Endothelial cell of hepatic sinusoid (primary cell): ENCODE results near the gene LENG9.
"Not testable (repeated sequence)": the region's sequence is repeated elsewhere in the genome, so short reads cannot be mapped to it uniquely, and the experiment has no call there.

Source experiments
- in situ Hi-C: cut with HindIII; loops from 2 replicates; pipeline ENCODE4 v1.10.0; 2017; ENCODE audit warnings: low sequenced_read_pairs

The LENG9 gene

DNA sequence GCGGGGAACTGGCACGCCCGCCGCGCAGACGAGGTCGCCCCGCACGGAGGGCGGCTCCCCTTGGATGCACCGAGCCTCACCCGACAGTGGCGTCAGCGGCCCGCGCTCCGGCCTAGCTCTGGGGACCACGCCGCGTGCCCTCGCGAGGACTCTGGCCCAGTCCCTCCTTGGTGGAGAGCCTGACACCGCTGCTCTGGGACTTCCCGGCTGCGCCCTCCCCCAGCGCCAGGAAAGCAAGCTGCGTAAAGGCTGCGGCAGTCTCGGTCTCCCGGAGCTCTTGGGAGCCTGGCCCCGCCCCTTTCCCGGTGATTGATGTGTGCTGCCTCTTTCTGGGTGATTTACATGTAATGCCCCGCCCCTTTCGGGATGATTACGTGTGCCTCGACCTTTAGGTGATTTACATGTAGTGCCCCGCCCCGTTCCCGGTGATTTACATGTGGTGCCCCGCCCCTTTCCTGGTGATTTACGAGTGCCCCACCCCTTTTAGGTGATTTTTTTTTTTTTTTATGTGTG lies at the start of gene LENG9:
Gene LENG9 (minus strand): TSS at position 248 of the 513 bp plus-strand sequence. CDS start 252 bp downstream, outside the sequence.
- in situ Hi-C loops: no loop called here

GRCh38 chr19:54509200-54509940 lies 45.8 kb upstream of the LENG9 start:
- in situ Hi-C loops: not testable (repeated sequence)

- in situ Hi-C loops: not testable (repeated sequence)
Observed at GRCh38 chr19:54508487-54508886, 44.9 kb upstream of the LENG9 start.

- in situ Hi-C loops: no loop called here
Observed at GRCh38 chr19:54507824-54508223, 44.2 kb upstream of the LENG9 start.

DNA sequence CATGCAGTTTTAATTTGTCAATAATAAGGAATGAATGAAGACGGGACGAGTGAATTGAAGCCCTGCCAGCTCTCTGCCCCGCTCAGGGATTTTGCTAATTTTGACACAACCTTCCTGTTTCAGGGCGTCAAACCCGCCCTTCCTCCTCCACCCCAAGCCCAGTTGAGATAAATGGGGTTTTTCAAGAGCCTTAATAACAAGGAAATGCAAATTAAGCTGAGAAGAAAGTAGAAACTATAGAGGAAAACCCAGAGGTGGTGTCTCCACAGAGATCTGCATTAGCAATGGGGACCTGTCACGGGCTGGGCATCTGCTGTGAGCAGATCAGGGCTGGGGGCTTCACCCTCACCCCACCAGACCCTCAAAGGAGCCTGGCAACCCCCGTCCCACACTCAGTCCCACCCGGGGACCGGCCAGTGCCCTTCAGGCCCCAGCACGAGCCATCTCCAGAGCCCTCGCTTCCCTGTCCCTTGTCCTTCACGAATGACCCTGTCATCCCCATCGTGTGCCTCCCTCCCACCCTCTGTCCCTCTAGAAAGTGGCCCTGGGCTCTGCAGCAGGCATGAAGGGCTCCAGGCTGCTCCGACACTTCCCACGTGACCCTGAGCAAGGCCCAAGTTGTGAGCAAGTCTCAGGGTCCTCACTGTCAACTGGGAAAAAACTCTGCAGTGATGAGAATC lies 43.6 kb upstream of the LENG9 start:
- in situ Hi-C loops: not testable (repeated sequence)

- in situ Hi-C loops: no loop called here
Observed at GRCh38 chr19:54506079-54506478, 42.5 kb upstream of the LENG9 start.

- in situ Hi-C loops: not testable (repeated sequence)
Observed at GRCh38 chr19:54505542-54505941, 42.0 kb upstream of the LENG9 start.

DNA sequence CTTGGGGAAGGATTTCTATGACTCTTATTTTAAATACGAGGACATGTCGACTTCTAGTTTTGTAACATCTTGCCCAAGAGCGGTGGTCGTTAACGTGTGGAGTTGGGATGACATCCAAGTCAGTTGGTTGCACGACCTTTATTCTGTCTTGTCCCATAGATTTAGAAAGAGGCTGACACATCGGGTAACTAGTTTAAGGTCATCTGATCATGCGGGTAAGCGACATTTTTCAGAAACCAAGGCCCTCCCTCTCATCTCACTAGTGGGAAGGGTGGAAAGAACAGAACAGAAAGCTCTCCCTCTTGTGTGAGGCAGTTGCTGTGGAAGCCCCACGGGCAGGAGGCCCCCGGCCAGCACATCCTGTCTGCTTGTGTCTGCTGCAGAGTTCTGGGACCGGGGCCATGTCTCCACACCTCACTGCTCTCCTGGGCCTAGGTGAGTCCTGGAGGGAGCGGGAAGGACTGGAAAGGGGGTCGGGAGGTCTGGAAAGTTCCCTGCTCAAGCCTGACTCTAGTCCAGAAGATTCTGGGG lies 39.0 kb upstream of the LENG9 start, which contains the start of gene LAIR2:
Gene LAIR2 (plus strand): TSS at position 314 of the 531 bp plus-strand sequence. CDS start 88 bp downstream, at position 402.
- in situ Hi-C loops: no loop called here

- in situ Hi-C loops: not testable (repeated sequence)
Observed at GRCh38 chr19:54498451-54498772, 34.8 kb upstream of the LENG9 start.

DNA sequence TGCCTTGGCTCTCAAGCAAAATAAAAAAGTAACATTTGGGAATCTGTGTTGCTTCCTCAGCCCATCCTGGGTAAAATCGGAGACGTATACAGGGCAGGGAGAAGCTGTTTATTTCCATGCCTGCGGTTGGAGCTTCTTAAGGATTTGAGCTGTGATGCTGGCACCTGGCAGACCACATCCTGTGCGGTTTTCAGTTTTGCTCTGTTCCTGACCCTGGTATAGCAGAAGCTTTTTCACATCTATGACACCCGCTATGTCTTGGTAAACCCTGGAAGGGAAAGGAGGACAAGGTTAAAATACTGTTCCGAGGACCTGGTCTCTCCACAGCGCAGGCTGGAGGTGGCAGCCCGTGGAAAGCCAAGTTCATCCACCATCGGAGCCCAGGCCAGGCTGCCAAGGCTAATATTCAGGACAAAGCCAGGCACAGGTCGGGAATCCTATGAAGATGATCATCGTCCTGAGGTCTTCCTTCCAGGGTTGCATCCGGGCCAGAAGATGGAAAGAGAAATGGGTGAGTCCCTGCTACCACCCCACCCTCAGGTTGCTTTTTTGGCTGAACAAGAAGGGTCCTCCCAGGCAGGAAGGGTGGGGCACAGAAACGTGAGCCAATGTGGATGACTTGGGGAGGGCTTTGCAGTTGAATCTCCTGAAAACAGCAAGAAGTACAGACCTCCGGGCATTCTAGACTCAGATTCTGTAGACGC lies 34.3 kb upstream of the LENG9 start:
- in situ Hi-C loops: not testable (repeated sequence)

GRCh38 chr19:54495284-54495683 lies 31.7 kb upstream of the LENG9 start:
- in situ Hi-C loops: not testable (repeated sequence)

GRCh38 chr19:54493967-54494585 lies 30.5 kb upstream of the LENG9 start:
- in situ Hi-C loops: no loop called here

DNA sequence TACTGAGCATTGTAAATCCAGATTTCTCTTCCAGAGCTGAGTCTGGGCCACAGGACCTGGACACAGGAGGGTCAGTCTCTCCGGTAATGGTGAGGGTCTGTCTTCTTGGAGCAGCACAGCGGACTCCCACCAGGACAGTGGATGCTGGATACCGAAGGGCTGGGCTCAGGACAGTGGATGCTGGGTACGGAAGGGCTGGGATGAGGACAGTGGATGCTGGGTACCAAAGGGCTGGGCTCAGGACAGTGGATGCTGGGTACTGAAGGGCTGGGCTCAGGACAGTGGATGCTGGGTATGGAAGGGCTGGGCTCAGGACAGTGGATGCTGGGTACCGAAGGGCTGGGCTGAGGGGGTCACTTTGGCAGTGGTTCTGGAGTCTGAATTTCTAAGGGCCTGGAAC lies 29.5 kb upstream of the LENG9 start:
- in situ Hi-C loops: not testable (repeated sequence)

DNA sequence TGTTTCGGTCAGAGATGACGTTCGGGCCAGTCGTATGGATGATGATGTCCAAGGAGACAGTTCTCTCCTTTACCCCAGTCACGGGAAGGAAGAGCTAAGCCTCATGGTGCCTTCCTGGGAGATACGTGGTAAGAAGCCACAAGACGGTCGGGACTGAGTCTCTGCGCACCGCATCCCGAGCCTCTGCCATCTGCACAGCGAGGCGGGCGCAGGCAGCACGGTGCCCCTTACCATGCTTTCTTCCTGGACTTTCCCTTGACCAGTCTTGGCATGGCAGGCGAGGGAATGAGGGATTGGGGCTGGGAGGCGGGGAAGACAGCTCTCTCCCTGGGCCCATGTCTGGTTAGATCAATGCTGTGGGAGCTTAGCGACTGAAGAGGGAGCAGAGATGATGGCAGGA lies 29.0 kb upstream of the LENG9 start:
- in situ Hi-C loops: no loop called here

DNA sequence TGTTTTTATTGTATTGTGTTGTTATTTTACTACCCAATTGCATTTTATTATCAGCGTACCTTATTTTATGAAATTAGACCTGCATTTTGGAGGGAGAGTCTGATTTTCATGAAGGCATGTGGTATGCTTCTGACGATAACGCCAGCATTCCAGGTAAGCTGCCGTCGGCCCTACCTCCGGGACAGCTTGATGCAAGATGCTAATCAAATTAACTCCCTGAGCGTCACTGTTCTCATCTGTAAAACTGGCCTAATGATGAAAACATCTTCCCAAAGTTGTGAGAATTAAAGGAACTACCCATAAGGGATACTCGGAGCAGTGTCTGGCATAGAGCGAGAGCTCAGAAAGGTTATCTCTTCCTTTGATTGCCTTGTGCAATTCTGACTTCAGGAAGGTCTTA lies 26.2 kb upstream of the LENG9 start:
- in situ Hi-C loops: no loop called here

- in situ Hi-C loops: no loop called here
Observed at GRCh38 chr19:54489341-54489740, 25.8 kb upstream of the LENG9 start.

DNA sequence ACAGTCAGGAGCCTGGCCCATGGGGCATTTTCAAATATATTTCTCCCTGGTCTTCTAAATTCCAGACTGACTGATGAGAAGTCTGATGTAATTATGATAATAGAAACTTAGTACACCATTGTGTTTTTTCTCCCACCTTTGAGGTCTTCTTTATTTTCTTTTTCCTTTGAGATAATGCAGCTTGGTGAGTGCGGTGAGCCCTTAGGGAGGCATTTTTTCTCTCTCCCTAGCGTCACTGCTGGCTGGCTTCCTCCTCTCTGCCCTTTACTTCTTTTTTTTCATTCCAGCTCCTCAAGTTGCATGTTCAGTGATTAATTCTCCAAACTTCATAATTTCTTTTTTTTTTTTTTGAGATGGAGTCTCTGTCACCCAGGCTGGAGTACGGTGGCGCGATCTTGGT lies 22.3 kb upstream of the LENG9 start:
- in situ Hi-C loops: no loop called here

DNA sequence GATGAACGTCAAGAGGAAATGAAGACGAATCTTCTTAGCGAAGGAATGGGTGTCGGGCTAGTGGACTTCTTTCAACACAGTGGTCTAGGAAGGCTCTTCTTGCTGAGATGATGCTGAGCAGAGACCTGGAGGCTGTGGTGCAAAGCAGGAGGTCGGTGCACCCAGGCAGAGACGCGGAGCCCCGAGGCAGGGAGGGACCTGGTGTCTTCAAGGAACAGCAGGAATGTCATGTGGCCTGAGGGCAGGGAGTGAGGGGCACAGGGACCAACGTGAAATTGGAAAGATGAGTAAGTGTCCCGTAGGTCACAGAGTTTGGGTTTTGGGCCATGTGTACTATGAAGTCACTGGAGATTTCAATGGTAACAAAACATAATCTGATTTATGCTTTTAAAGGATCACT lies 20.9 kb upstream of the LENG9 start:
- in situ Hi-C loops: no loop called here

DNA sequence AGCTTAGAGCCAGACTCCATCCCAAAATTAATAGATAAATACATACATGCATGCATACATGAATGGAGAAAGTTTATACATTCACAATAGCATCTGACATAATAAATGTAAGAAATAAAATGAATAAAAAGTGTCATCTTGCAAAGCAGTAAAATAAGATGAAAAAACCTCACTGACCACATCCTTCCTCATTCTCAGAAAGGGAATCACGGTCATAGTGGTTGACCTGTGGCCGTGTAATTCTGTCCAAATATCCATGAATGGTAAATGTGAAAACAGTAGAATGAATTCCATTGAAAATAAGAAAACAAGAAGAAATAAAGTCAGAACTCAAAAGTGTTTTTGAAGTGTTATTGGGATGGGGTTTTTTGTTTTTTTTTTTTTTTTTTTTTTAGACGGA lies 19.3 kb upstream of the LENG9 start:
- in situ Hi-C loops: no loop called here

DNA sequence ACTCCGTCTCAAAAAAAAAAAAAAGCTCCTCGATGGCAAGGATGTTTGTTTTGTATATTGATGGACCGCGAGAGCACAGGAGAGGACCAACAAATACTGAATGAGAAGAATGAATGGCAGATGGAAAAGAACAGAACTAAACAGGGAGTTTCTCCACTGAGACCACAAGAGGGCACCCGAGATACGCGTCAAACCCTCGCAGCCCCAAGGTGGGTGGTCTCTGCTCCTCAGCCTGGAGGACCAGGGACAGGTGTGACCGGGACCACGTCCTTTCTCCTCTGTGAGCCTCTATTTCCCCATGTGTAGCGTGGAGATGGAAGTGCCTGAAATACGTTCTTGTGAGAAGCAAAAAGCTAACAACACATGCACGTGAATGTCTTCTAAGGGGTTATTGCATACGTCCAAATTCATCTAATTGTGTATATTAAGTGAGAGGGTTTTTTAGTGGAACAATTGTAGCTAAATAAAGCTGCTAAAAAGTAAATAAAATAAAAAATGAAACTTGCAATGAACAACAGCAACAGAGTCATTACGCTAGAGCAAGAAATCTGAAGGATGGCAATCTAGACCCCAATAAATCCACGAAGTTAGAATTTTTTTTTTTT lies 17.9 kb upstream of the LENG9 start:
- in situ Hi-C loops: no loop called here

- in situ Hi-C loops: no loop called here
Observed at GRCh38 chr19:54480051-54480450, 16.5 kb upstream of the LENG9 start.
